SK-N-SH treated with all-trans-retinoic acid at 6 μM for 48 hours (cell line): ENCODE results near the gene TNPO1.

ENCODE experiments used
- ATAC-seq: fragments of 200-7000 bp; cut with Tn5 transposase; 3 replicates; pipeline ENCODE4 v1.9.1; 2020; ENCODE audit warnings: mild to moderate bottlenecking, moderate library complexity
- ARNTL ChIP-seq: fragments of 450-650 bp; formaldehyde crosslinking; IDR thresholded peaks from 2 replicates; pipeline ENCODE4 v1.5.0; 2020; ENCODE audit warnings: low read depth, mild to moderate bottlenecking, moderate library complexity, borderline replicate concordance
- BACH2 ChIP-seq: fragments of 250-450 bp; sonication (Bioruptor Pico); IDR thresholded peaks from 2 replicates; pipeline ENCODE4 v1.9.0; 2021; ENCODE audit warnings: mild to moderate bottlenecking, borderline replicate concordance
- CREB5 ChIP-seq: fragments of 250-450 bp; sonication (Bioruptor Pico); IDR thresholded peaks from 2 replicates; pipeline ENCODE4 v1.5.1; 2020; ENCODE audit warnings: low read depth, mild to moderate bottlenecking, moderate library complexity
- CSDC2 ChIP-seq: fragments of 250-450 bp; sonication (Bioruptor Pico); IDR thresholded peaks from 2 replicates; pipeline ENCODE4 v1.5.0; 2020; ENCODE audit warnings: mild to moderate bottlenecking, moderate library complexity
- CSRNP3 ChIP-seq: fragments of 250-450 bp; sonication (Bioruptor Pico); IDR thresholded peaks from 2 replicates; pipeline ENCODE4 v1.5.1; 2021; ENCODE audit warnings: mild to moderate bottlenecking, moderate library complexity
- ESRRG ChIP-seq: fragments of 250-450 bp; sonication (Bioruptor Pico); IDR thresholded peaks from 2 replicates; pipeline ENCODE4 v1.6.1; 2021; ENCODE audit warnings: mild to moderate bottlenecking
- ISL1 ChIP-seq: fragments of 250-450 bp; sonication (Bioruptor Pico); IDR thresholded peaks from 2 replicates; pipeline ENCODE4 v2.1.2; 2022; ENCODE audit warnings: mild to moderate bottlenecking, moderate library complexity
- OSR1 ChIP-seq: fragments of 250-450 bp; sonication (Bioruptor Pico); IDR thresholded peaks from 2 replicates; pipeline ENCODE4 v1.8.0; 2022; ENCODE audit warnings: moderate library complexity, mild to moderate bottlenecking, inconsistent platforms
- PATZ1 ChIP-seq: fragments of 250-450 bp; sonication (Bioruptor Pico); IDR thresholded peaks from 2 replicates; pipeline ENCODE4 v1.8.0; 2020; ENCODE audit warnings: mild to moderate bottlenecking, moderate library complexity, borderline replicate concordance
- POU6F1 ChIP-seq: fragments of 250-450 bp; sonication (Bioruptor Pico); IDR thresholded peaks from 2 replicates; pipeline ENCODE4 v1.8.0; 2021; ENCODE audit warnings: low read depth, mild to moderate bottlenecking, moderate library complexity, borderline replicate concordance
- PPARA ChIP-seq: fragments of 250-450 bp; sonication (Bioruptor Pico); IDR thresholded peaks from 2 replicates; pipeline ENCODE4 v1.5.0; 2020; ENCODE audit warnings: mild to moderate bottlenecking, borderline replicate concordance
- RARB ChIP-seq: fragments of 250-450 bp; sonication (Bioruptor Pico); IDR thresholded peaks from 2 replicates; pipeline ENCODE4 v1.8.0; 2021; ENCODE audit warnings: mild to moderate bottlenecking, moderate library complexity
- SNAI2 ChIP-seq: fragments of 250-450 bp; sonication (Bioruptor Pico); IDR thresholded peaks from 2 replicates; pipeline ENCODE4 v1.5.0; 2020; ENCODE audit warnings: mild to moderate bottlenecking, moderate library complexity
- TCF4 ChIP-seq: fragments of 250-450 bp; sonication (Bioruptor Pico); IDR thresholded peaks from 2 replicates; pipeline ENCODE4 v1.8.0; 2021; ENCODE audit warnings: mild to moderate bottlenecking, moderate library complexity, borderline replicate concordance
- TOX ChIP-seq: fragments of 250-450 bp; sonication (Bioruptor Pico); IDR thresholded peaks from 2 replicates; pipeline ENCODE4 v1.8.0; 2021; ENCODE audit warnings: mild to moderate bottlenecking, moderate library complexity, borderline replicate concordance
- TSHZ2 ChIP-seq: fragments of 250-450 bp; sonication (Bioruptor Pico); IDR thresholded peaks from 2 replicates; pipeline ENCODE4 v1.5.0; 2020; ENCODE audit warnings: mild to moderate bottlenecking, moderate library complexity
- ZC3H10 ChIP-seq: fragments of 250-450 bp; sonication (Bioruptor Pico); IDR thresholded peaks from 2 replicates; pipeline ENCODE4 v1.5.1; 2021; ENCODE audit warnings: mild to moderate bottlenecking, moderate library complexity
- ZFP3 ChIP-seq: fragments of 250-450 bp; sonication (Bioruptor Pico); IDR thresholded peaks from 2 replicates; pipeline ENCODE4 v1.5.0; 2020; ENCODE audit warnings: mild to moderate bottlenecking, moderate library complexity
- ZFP30 ChIP-seq: fragments of 450-650 bp; formaldehyde crosslinking; IDR thresholded peaks from 2 replicates; pipeline ENCODE4 v1.5.0; 2022; ENCODE audit warnings: mild to moderate bottlenecking, moderate library complexity
- ZNF565 ChIP-seq: fragments of 450-650 bp; formaldehyde crosslinking; conservative IDR thresholded peaks from 2 replicates; pipeline ENCODE4 v1.5.0; 2020; ENCODE audit warnings: low read depth, mild to moderate bottlenecking, moderate library complexity
- ZNF70 ChIP-seq: fragments of 450-650 bp; formaldehyde crosslinking; IDR thresholded peaks from 2 replicates; pipeline ENCODE4 v1.5.0; 2020; ENCODE audit warnings: mild to moderate bottlenecking, moderate library complexity
- ZNF8 ChIP-seq: fragments of 450-650 bp; formaldehyde crosslinking; IDR thresholded peaks from 2 replicates; pipeline ENCODE4 v1.5.0; 2020; ENCODE audit warnings: mild to moderate bottlenecking, moderate library complexity

Gene TNPO1

GRCh38 chr5:72906806-72907205 lies 90.3 kb downstream of the TNPO1 start:
- TF ChIP-seq ZFP30 (CRISPR knock-in tag) (no peak), ZNF565 (CRISPR knock-in tag) (no peak), ZNF8 (CRISPR knock-in tag) (no peak), ARNTL (CRISPR knock-in tag) (no peak), CSRNP3 (no peak), ZC3H10 (no peak), BACH2 (CRISPR knock-in tag) (no peak), CREB5 (CRISPR knock-in tag) (no peak), OSR1 (CRISPR knock-in tag) (no peak), TOX (CRISPR knock-in tag) (no peak), TSHZ2 (CRISPR knock-in tag) (no peak), PATZ1 (CRISPR knock-in tag) (no peak), RARB (CRISPR knock-in tag) (no peak), PPARA (CRISPR knock-in tag) (no peak), SNAI2 (CRISPR knock-in tag) (no peak), POU6F1 (CRISPR knock-in tag) (no peak)
- ATAC-seq: no peak

- TF ChIP-seq TOX (CRISPR knock-in tag): no peak
- TF ChIP-seq CSRNP3: no peak
- no peak for TF ChIP-seq RARB (CRISPR knock-in tag)
- no peak for TF ChIP-seq ZC3H10
- TF ChIP-seq ZNF8 (CRISPR knock-in tag): no peak
- no peak for TF ChIP-seq ZNF70 (CRISPR knock-in tag)
- TF ChIP-seq ZFP3 (CRISPR knock-in tag): no peak
- no peak for TF ChIP-seq CREB5 (CRISPR knock-in tag)
- no peak for TF ChIP-seq ISL1
- TF ChIP-seq ESRRG (CRISPR knock-in tag): no peak
- no peak for TF ChIP-seq TCF4 (CRISPR knock-in tag)
- TF ChIP-seq OSR1 (CRISPR knock-in tag): no peak
- no peak for TF ChIP-seq BACH2 (CRISPR knock-in tag)
- no peak for TF ChIP-seq ZNF565 (CRISPR knock-in tag)
- TF ChIP-seq PATZ1 (CRISPR knock-in tag): no peak
- no peak for TF ChIP-seq CSDC2 (CRISPR knock-in tag)
- no peak for TF ChIP-seq ARNTL (CRISPR knock-in tag)
- TF ChIP-seq, all 23 proteins: peak for 0
- no peak for ATAC-seq
Measured at GRCh38 chr5:72908664-72909063, 92.2 kb downstream of the TNPO1 start.
